NB4 (cell line): Measurements from ENCODE around the gene UGT1A4.

Experiments
- DNase-seq: peaks from one replicate; pipeline ENCODE4 v3.0.0; 2010; ENCODE audit warnings: low read depth
- H3K4me3 ChIP-seq: one replicate; pipeline ENCODE4 v1.5.1; 2011; ENCODE audit warnings: mild to moderate bottlenecking, low read depth, low read length, moderate library complexity
- MAX ChIP-seq: IDR thresholded peaks from 2 replicates; pipeline ENCODE4 v1.6.1; 2011; ENCODE audit warnings: low read depth, low read length
- MYC ChIP-seq: IDR thresholded peaks from 2 replicates; pipeline ENCODE4 v1.6.1; 2011; ENCODE audit warnings: low read depth, low read length
- POLR2A ChIP-seq: IDR thresholded peaks from 2 replicates; pipeline ENCODE4 v1.6.1; 2011; ENCODE audit warnings: mild to moderate bottlenecking; ENCODE audit not compliant: insufficient read length; ENCODE audit errors: extremely low read depth
- TF ChIP-seq, protein P1 (sequence below): IDR thresholded peaks from one replicate; pipeline ENCODE4 v1.5.1; 2012; ENCODE audit warnings: low read depth, low read length

UGT1A4 gene

DNA sequence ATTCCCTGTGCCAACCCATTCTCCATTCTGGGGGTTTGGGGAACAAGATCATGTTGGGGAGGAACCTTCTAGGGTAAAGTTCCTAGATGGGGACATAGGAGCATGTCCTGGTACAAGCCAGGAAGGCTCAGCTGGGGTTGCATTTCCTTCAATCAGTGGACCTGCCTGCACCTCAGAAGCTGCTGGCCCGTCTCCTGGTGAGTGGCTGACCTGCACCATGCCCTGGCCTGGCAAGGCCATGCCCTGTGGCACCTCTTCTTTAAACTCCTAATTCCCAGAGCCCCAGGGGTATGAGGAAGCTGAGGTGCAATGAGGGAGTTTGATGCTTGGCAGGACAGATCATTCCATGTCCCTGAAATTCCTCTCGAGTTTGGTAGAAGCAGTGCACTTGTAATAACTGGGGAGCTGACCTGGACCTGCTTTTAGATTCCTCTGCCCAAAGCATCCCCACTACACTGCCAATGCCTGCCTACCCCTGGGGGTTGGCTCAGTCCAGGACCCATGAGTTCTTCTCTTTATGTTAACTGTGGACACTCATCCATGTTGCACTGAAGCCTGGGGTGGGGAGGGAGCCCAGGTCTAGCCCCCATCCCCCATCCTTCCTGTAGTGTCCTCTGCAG, 84.9 kb downstream of the UGT1A4 start:
- no peak for TF ChIP-seq MYC
- no peak for TF ChIP-seq POLR2A
- TF ChIP-seq, protein P1, sequence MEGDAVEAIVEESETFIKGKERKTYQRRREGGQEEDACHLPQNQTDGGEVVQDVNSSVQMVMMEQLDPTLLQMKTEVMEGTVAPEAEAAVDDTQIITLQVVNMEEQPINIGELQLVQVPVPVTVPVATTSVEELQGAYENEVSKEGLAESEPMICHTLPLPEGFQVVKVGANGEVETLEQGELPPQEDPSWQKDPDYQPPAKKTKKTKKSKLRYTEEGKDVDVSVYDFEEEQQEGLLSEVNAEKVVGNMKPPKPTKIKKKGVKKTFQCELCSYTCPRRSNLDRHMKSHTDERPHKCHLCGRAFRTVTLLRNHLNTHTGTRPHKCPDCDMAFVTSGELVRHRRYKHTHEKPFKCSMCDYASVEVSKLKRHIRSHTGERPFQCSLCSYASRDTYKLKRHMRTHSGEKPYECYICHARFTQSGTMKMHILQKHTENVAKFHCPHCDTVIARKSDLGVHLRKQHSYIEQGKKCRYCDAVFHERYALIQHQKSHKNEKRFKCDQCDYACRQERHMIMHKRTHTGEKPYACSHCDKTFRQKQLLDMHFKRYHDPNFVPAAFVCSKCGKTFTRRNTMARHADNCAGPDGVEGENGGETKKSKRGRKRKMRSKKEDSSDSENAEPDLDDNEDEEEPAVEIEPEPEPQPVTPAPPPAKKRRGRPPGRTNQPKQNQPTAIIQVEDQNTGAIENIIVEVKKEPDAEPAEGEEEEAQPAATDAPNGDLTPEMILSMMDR, result no peak
- no peak for TF ChIP-seq MAX
- no peak overlapping the region for H3K4me3 ChIP-seq
- DNase-seq, result no peak

GRCh38 chr2:233803994-233804393, 85.5 kb downstream of the UGT1A4 start:
- TF ChIP-seq MAX (no peak), MYC (no peak), POLR2A (no peak)
- TF ChIP-seq, protein P1, result no peak

DNA sequence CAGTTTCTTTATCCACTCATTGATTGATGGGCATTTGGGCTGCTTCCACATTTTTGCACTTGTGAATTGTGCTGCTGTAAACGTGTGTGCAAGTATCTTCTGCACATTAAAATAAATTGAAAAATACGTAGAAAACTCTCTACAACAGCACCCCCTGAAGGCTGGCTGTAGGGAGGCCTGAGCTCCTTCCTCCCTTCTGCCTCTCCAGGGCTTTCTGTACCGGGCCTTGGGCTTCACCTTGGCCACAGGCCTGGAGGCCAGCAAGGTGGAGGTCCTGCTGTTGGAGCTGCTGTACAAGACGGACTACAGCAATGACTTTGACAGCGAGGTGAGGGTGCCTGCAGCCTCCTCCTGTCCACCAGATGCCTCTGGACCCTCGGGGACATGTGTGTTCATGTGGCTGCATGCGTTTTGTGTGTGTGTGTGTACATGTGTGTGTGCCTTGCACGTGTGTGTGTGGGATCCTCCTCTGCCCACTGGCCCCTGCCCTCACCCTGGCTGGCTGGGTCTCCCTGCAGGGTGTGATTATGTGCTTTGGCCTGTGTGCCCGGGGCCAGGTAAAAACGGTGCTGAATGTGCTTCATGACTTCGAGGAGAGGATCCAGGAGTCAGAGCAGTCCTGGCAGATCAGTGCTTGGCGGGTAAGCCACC, 88.8 kb downstream of the UGT1A4 start:
- no peak overlapping the region for H3K4me3 ChIP-seq
- TF ChIP-seq, protein P1, result no peak
- no peak for DNase-seq

More at GRCh38 chr2:233803994-233804393, 85.5 kb downstream of the UGT1A4 start:
- DNase-seq, result no peak
- no peak overlapping the region for H3K4me3 ChIP-seq

- TF ChIP-seq MAX (no peak), MYC (no peak), POLR2A (no peak)
- TF ChIP-seq, protein P1, result no peak
Observed at GRCh38 chr2:233807966-233808935, 89.7 kb downstream of the UGT1A4 start.

GRCh38 chr2:233810385-233810784, 91.8 kb downstream of the UGT1A4 start:
- no peak overlapping the region for H3K4me3 ChIP-seq
- DNase-seq, result no peak
- TF ChIP-seq, protein P1, result no peak
- TF ChIP-seq MAX (no peak), POLR2A (no peak), MYC (no peak)

More at GRCh38 chr2:233807966-233808935, 89.7 kb downstream of the UGT1A4 start:
- no peak overlapping the region for H3K4me3 ChIP-seq
- DNase-seq, result no peak
